AG04450 (cell line): ENCODE data around the gene CARS1. TPM values are rescaled to one million over a fixed set of nuclear protein-coding genes. Genes with fewer than 3 reads are reported as not detected.

Experiments used
- CTCF ChIA-PET: fragments of 300-600, 350-600 bp; formaldehyde crosslinking; extraction: SDS; loops from one replicate; lab custom pipeline; 2022; ENCODE audit warnings: antibody characterized with exemption, inconsistent platforms; lab: Charles Lee
- POLR2A ChIA-PET: fragments of 350-600 bp; formaldehyde crosslinking; extraction: SDS; loops from one replicate; lab custom pipeline; 2021; ENCODE audit warnings: antibody characterized with exemption, inconsistent platforms; lab: Yijun Ruan, JAX
- DNase-seq: peaks from one replicate; pipeline ENCODE4 v3.0.0-alpha.2; 2011; ENCODE audit warnings: low read depth, low spot score
- H3K27ac ChIP-seq: one replicate; pipeline ENCODE4 v1.5.1; 2012; ENCODE audit warnings: low read depth, low read length, control low read depth
- H3K27me3 ChIP-seq: one replicate; pipeline ENCODE4 v1.6.0; 2012; ENCODE audit warnings: low read length; ENCODE audit not compliant: control insufficient read depth, insufficient read depth
- H3K4me3 ChIP-seq: 2 replicates; pipeline ENCODE4 v1.5.1; 2011; ENCODE audit warnings: mild to moderate bottlenecking, low read depth, low read length, control low read depth
- H3K9me3 ChIP-seq: 2 replicates; pipeline ENCODE4 v1.5.1; 2012; ENCODE audit warnings: low read length; ENCODE audit not compliant: control insufficient read depth, insufficient read depth
- polyA plus RNA-seq: library from polyadenylated mRNA; depleted of rRNA; stranded (reverse); fragments of >200 nt; gene quantifications from 2 replicates; pipeline ENCODE4 v1.2.3, GENCODE V29; 2011
- TF ChIP-seq, protein P1 (sequence below): IDR thresholded peaks from 2 replicates; pipeline ENCODE4 v1.5.1; 2011; ENCODE audit warnings: low read depth, low read length, control low read depth, inconsistent platforms

CARS1 gene
- polyA plus RNA-seq, 1 experiment: 139 TPM

DNA sequence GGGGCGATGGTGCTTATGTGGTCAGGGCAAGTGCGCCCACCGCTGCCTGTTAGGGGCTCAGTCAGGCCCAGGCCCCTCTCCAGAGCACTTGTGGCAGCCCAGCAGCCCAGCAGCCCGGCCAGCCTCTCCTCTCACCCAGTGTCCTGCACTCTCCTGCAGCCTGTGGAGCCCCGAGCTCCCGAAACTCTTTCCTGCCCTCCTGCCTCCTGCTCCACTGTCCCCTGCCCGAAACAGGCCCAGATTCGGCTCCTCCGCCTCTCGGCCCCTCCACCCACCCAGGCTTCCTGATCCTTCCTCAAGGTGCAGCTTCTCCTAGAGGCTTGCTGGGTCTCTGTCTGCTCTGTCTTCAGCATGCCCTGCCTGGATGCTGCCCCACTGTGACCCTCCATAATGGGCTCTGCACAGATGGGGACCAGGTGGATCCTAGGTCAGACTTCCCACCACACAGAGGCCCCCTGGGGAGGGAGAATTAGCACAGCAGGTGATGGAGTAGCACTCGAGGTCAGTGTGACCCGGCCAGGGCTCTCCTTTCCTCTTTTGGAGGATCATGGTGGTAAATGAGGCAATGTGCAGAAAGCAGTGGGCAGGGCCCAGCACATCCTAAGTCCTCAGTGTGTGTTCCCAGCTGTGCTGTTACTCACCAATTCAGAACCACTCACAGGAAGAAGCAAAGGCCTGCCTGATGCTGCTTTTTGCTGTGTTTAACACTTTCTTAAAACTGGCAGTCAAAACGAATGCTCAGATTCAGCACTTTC is 46.5 kb downstream of the CARS1 start:
- H3K4me3 ChIP-seq: no peak overlapping the region
- H3K27ac ChIP-seq: peak overlapping the region; percentile 21
- no peaks in the 10 kb centered on the region for H3K27me3 ChIP-seq
- CTCF ChIA-PET: no interaction called here
- H3K9me3 ChIP-seq: no peaks in the 10 kb centered on the region
- no peak for DNase-seq
- POLR2A ChIA-PET: no interaction called here
- TF ChIP-seq, protein P1, sequence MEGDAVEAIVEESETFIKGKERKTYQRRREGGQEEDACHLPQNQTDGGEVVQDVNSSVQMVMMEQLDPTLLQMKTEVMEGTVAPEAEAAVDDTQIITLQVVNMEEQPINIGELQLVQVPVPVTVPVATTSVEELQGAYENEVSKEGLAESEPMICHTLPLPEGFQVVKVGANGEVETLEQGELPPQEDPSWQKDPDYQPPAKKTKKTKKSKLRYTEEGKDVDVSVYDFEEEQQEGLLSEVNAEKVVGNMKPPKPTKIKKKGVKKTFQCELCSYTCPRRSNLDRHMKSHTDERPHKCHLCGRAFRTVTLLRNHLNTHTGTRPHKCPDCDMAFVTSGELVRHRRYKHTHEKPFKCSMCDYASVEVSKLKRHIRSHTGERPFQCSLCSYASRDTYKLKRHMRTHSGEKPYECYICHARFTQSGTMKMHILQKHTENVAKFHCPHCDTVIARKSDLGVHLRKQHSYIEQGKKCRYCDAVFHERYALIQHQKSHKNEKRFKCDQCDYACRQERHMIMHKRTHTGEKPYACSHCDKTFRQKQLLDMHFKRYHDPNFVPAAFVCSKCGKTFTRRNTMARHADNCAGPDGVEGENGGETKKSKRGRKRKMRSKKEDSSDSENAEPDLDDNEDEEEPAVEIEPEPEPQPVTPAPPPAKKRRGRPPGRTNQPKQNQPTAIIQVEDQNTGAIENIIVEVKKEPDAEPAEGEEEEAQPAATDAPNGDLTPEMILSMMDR: no peak

DNA sequence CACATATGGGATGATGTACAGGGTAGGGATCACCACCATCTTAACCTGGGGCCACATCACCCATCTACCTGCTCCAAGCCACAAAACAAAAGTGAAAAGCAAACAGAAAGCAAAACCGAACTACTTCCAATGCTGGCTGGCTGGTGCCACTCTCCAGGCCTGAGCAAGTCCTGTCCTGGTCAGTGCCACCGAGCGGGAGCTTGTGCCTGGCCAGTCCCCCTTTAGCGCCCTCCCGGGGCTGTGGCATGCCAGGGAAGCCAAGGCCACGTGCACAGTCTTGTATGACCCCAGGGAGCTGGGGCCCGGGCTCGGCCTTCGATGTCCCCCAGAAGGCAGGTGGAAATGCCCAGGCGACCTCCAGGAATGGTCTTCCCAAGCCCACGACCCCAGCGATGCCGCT is 47.2 kb downstream of the CARS1 start:
- H3K4me3 ChIP-seq: no peak overlapping the region
- H3K9me3 ChIP-seq: no peaks in the 10 kb centered on the region
- no peak overlapping the region for H3K27ac ChIP-seq
- TF ChIP-seq, protein P1: no peak
- ChIA-PET POLR2A (interaction anchor here (0.5 kb wide), 1 partner anchor 13 kb away, joined by 6 read pairs; no protein-coding TSS in a partner anchor), CTCF (no interaction called here)
- no peak for DNase-seq
- H3K27me3 ChIP-seq: no peaks in the 10 kb centered on the region

DNA sequence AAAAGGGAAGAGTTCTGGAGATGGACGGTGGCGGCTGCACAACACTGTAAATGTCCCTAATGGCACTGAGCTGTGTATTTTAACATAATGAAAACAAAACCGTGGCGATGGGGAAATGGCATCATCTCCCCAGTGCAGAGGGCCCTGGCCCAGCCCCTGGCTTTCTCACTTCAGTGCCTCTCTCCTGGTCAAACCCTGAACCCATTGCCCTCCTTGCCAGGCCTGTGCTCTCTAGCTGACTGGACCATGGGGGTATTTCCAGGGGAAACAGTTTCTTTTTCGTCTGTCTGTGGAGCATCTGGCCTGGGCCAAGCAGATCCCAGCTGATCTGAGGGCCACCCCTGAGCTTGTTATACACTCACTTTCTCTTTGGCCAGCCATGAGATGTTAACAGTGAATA is 47.7 kb downstream of the CARS1 start:
- no peaks in the 10 kb centered on the region for H3K9me3 ChIP-seq
- TF ChIP-seq, protein P1: no peak
- no peak overlapping the region for H3K27ac ChIP-seq
- DNase-seq: no peak
- no peak overlapping the region for H3K4me3 ChIP-seq
- CTCF ChIA-PET: no interaction called here
- POLR2A ChIA-PET: interaction anchor here (0.5 kb wide), 1 partner anchor 13 kb away, joined by 6 read pairs; no protein-coding TSS in a partner anchor
- no peaks in the 10 kb centered on the region for H3K27me3 ChIP-seq

GRCh38 chr11:3008746-3009336 is 48.4 kb downstream of the CARS1 start:
- DNase-seq: no peak
- H3K9me3 ChIP-seq: no peaks in the 10 kb centered on the region
- no peaks in the 10 kb centered on the region for H3K27me3 ChIP-seq
- H3K4me3 ChIP-seq: no peak overlapping the region
- TF ChIP-seq, protein P1: no peak
- ChIA-PET CTCF (no interaction called here), POLR2A (no interaction called here)
- no peak overlapping the region for H3K27ac ChIP-seq

GRCh38 chr11:3007404-3008010 is 49.7 kb downstream of the CARS1 start:
- DNase-seq: no peak
- Histone ChIP-seq H3K27ac (no peak overlapping the region), H3K9me3 (no peaks in the 10 kb centered on the region), H3K4me3 (no peak overlapping the region), H3K27me3 (no peaks in the 10 kb centered on the region)
- ChIA-PET POLR2A (no interaction called here), CTCF (no interaction called here)
- TF ChIP-seq, protein P1: no peak
